Adrenal gland (tissue), 5 donors: Measurements from ENCODE around the gene TEKT5.

Experiments
- CTCF ChIP-seq, 6 experiments: fragments of 450-650 bp in 4 of 6; fragments of 200-600 bp in 2 of 6; sonication (generic) in 1 of 6; IDR thresholded peaks; 1 replicate in 5 of 6; 2 replicates in 1 of 6; pipeline versions ENCODE4 v1.5.1 to v1.8.0; 2016 to 2021; ENCODE audit warnings: antibody characterized with exemption in 6 of 6, mild to moderate bottlenecking in 2 of 6, moderate library complexity in 1 of 6
- POLR2A ChIP-seq, 2 donors: fragments of 450-650 bp; IDR thresholded peaks; one replicate each; pipeline ENCODE4 v1.6.1; 2017; ENCODE audit warnings: antibody characterized with exemption in 2 of 2, mild to moderate bottlenecking in 2 of 2, moderate library complexity in 1 of 2
- donor health status: DM: no; HTN: no; CAD: no.

GRCh38 chr16:10740845-10741208 is 46.1 kb upstream of the TEKT5 start:
- TF ChIP-seq CTCF (IDR thresholded peaks at IDR 0.05) (no peak), POLR2A (IDR thresholded peaks at IDR 0.05) (no peak)
